Stimulated activated CD4-positive, alpha-beta T cell treated with anti-CD3 and anti-CD28 coated beads, Interleukin-4, amount 100 ng/mL, for 4 hours (primary cell): ENCODE measurements around the gene ATP8A2.

Source experiments
- DNase-seq, 2 experiments: peaks; one replicate each; pipeline ENCODE4 v3.0.0-alpha.2; 2020

Gene ATP8A2

DNA sequence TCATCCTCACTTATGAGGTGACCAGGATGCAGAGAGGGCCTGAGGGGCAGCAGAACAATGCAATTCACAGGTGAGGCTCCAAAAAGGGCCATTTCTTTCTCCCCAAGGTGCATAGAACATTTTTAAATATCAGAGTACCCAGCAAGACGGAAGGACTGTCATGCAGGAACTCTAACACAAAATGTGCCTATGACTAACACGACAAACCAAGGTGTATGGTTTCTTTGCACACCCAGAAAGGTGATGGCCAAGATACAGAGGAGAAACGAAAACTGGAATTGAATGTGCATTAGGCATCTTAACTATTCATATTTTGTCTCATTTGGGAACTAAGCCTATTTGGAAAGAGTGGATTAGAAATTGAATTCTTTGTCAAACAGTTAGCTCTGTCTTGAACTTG lies 650.2 kb downstream of the ATP8A2 start:
- no peak for DNase-seq

DNA sequence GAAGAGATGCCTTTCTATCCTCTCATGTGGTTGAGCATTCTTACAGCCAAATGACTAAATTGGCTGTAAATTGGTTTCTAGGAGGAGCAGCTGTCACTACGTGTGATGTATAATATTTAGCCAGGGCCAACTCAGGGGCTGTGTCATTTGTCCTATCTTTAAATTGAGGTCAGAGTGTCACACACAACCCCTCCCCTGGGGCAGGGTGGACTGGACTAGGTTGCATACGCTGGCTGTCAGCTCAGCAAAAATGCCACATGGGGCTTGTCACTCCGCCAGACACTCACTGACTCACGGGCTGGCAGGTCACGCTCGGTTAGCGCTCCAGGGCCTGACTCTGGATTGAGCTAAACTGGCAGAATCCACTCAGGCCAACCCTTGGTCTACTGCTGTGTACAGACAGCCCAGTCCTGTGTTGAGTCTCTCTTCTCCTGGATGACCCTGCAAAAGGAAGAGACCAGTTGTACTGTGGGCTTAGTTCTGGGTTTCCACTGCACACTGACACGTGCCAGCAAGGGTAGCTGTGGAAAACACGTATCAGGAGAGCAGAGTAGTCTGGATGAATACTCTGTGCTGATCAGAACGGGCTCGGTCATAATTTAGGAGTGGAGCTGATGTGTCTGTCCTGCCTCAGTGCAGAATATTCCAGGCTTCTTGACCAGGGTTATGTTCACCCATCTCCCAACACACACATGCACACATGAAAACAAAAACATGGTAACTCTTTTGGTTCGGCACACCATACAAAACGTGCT lies 650.9 kb downstream of the ATP8A2 start:
- no peak for DNase-seq

DNA sequence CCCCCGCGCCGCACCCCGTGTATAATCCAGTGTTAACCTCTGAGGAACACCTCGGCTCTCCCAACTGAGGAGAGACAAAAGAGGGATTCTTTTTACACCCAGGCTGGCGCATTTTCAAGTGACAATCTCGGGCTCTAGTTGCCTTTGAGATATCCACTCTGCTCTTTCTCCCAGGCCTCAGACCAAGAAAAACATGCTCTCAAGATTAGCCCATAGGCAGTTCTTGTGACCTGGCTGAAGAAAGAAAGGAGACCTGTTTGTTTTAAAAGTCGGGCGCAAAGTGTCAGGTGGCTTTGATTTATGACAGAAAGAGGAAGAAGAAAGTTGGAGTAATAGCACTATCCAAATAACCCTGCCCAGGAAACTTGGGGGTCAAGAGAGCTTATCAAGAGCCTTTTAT lies 652.8 kb downstream of the ATP8A2 start:
- no peak for DNase-seq

DNA sequence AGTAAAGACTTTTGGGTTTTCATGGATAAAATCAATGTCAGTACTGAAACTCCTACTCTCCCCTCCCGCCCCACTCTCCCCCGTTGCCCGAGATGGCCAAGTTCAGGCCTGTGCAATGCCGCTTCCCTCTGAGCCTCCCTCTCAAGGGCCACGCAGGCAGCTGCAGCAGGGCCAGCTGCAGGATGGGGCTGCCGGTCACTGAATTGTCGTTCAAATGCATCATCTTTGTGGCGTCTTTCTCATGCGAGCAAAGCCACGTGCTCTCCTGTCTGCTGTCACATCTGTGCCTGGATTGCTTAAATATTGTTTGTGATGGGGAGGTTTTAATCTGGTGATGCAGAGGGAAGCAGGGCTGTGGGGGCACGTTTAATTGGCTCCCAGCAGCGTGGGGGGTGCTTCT lies 653.4 kb downstream of the ATP8A2 start:
- DNase-seq, result no peak

DNA sequence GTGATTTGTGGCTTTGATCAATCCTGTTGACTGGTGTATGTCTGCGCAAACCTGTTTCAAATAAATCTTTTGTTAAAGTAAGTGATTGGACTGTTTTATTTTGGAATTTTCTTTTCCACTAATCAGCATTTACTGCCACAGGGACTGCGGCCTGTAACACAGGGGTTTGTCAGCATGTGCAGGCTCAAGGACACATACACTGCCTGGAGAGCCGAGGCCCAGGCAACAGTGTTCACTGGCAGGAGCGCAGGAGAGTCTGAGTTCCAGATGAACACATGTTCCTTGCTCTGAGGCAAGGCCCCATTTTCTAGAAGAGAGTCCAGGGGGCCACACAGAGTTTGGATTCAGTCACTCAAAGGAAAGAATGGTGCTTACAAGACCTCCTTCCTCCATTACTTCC lies 654.0 kb downstream of the ATP8A2 start:
- no peak for DNase-seq

DNA sequence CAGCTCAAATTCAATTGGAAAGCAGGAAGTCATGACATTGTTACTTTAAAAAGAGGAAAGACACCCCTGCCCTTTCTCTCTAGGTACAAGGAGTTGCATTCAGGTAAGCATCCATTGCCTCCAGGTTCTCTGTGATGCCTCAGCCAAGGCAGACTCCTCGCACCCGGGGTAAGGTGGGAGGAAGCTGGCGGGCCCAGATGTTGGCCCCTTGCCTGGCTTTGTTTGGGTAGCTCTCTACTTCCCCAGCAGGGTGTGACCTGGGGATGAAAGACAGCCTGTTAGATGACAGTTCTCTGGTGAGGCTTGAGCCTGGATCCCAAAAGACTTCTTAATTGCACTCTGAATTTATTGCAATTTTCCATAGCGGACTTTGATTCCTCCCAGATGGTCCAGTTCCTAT lies 654.4 kb downstream of the ATP8A2 start:
- DNase-seq, result no peak

DNA sequence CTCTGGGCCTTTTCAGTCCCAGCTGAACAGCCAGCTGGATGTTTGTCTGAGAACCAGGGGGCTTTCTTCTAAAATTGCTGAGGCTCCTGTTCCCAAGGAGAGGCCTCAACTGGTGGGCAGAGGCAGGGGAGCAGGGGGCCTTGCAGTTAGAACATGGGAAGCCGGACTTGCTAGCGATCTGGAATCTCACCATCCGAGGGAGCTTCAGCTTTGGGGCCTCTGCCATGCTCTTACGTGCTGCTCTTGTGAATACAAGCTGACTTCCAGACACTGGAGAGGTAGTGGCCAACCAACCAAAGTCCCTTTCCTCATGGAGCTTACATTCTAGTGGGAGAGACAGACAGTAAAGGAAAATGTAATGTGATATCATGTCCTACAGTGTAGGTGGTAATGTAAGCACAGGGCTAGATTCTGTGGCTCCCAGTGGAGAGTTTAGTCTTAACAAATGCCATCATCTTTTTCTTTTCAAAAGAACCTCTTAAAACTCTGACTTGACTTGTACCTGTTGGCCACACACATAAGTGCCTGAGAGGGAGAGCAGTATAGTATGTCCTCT lies 657.9 kb downstream of the ATP8A2 start:
- DNase-seq, result no peak

DNA sequence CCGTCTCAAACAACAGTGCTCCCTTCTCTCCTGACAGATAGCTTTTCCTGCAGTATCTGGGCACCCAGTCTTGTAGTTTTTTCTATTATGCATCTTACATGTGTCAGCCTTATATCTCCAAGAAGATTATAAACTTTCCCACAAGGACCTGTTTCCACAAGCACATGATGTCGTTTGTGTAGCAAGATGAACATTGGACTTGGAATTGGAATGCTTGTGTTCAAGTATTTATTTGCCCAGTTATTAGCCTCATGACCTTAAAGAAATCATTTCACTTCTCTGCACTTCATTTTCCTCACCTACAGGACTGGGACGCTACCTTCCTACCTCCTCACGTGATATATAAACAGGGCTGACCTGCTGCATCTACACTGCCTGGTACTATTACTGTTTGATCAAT lies 658.6 kb downstream of the ATP8A2 start:
- DNase-seq, result no peak

DNA sequence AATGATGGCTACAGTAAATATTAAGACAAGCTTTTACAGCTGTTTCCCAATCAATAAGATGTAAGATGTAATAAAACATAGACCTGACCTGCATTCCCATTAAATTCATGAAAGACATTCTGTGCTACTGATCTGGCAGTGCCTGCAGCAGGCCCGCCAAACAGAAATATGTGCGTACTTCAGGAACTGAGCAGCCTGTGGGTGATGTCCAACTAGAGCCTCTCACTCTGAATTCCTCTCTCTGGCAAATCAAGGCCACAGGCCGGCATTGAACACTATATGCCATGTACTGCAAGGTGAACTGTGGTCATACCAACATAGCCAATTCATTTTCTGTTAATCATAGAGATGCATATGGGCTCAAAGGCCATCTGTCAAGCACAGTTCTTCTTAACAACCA lies 662.2 kb downstream of the ATP8A2 start:
- DNase-seq, result no peak

DNA sequence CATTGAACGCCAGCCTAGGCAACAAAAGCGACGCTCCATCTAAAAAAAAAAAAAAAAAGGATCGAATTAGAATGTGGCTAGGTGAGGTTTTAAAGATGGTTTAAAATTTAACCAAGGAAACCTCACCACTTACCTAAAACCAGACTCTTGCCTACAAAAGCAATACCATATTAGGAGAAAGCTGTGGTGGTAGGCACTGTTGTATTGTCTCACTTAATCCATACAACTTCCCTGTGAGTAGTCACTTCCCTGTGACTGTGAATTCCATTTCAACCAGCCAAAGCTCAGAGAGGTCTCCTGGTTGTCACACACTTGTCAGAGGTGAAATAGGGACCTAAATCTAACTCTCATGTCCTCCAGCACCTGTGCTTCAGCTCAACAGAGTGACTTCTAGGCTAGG lies 664.6 kb downstream of the ATP8A2 start:
- DNase-seq, result no peak

DNA sequence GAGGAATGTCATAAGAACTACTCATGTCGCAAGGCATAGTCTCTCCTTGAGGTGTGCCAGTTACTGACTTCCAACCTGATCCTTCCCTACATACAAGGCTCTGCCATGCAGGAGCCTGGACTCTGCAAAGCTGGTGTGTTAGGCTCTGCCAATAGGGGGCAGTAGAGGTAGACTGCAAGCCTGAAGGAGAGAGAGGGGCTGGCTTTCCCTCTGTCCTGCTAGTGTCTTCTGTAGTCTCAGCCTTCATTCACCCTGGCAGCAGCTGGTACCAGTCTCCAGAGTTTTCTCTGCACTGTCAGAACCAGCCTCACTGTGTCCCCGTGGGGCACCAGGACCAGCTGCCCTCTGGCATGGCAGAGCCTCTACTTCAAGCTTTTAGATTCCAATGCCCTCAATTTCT lies 665.5 kb downstream of the ATP8A2 start:
- DNase-seq, result no peak

DNA sequence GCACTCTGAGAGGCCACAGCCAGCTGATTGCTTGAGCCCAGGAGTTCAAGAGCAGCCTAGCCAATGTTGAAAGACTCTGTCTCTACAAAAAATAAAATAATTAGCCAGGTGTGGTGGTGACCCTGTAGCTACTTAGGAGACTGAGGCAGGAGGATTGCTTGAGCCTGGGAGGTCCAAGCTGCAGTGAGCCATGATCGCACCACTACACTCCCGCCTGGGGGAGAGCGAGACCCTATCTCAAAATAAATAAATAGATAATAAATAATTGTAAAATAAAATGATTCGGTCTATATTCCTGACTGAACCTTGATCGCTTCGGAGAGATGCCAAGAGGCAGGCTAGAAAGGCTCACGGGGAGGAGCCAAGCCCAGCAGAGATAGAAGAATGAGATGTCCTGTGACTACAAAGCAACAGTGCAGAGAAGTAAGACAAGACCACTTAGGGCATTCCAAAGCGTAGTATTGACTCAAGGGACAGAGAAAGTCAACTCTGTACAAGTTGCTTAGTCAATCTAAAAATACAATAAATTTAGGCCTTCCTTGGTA lies 667.2 kb downstream of the ATP8A2 start:
- DNase-seq, result no peak

DNA sequence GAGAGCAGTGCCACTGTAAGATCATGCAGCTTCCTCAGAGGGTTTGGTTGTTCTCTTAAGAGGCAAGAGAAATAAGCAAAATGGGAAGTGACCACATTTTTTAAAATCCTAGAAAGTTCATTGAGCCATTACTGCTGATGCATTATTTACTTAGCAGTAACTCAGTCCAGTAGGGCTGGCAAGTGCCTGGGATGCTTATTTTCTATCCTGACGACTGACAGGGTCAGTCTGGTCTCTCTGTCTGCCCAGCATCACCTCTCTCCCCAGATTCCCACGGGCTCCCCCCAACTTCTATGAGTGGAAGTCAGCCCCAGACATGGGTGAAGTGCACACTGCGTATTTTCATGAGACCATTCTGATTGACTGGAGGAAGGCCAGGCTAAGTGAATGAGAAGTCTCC lies 669.7 kb downstream of the ATP8A2 start:
- DNase-seq, result no peak

DNA sequence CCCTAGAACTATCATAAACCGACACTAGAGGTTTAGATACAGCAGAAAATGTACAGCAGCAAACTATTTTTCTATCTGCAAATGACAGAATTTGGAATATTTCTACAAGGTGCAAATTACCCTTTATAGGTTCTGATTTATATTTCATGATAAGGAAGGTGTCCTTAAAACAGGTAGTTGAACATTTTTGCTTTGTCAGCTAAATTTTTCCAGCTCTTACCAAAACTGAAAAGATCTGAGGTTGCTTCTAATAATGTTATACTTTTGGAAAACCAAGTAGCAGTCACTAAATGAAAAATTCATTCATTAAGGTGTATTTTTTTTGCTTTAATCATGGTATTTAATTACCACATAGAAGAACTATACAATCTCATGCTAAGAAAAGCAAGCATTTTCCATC lies 671.0 kb downstream of the ATP8A2 start:
- DNase-seq, result no peak

DNA sequence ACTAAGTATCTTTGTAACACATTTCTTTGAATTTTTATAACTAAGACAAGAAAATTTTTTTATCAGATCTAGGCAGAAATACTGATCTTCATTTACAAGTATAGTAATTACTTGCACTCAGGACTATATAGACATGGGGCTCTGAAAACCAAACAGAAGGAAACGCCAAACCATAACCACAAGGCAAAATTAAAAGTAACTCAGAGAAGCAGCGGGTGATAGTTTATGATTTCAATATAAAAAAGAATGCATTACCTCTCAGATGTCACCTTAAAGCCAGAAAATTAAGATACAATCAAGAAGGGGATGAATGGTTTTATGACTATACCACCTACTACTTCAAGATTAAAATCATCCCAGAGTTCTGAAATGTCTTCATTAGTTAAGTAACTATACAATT lies 673.4 kb downstream of the ATP8A2 start:
- no peak for DNase-seq

DNA sequence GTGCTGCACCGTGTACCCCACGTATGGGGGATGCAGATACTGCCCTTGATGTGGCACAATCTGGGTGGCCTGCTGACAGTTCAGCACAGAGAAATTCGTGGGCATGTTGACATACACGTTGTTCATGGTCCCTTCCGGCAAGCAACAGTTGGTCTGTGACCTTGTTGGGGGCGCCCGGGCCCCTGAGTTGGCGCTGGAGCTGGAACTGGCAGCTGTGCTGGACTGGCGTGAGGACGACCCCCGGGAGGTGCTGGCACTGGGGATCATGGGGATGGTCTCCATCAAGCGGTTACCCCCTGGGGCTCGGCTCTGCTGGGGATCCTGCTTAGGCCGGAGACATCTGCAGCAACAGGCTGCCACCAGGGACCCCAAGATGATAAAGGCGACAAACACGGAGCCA lies 674.9 kb downstream of the ATP8A2 start:
- DNase-seq, result no peak

DNA sequence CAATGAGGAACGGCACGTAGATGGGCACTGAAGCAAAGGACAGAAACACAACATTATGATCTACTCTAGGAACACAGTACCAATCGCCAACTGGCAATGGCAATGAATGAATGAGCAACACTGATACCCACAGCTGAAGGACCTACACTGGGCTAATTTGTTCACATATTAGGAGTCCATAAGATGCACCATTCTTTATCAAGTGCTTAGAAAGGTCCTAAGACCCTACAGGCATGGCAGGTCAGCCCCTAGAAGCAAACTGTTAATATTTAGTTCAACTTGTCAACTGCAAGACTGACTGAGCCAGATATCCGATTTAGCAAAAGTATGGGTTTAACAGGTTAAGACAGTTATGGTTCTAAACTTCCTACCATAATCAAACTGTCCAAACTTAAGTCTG lies 675.3 kb downstream of the ATP8A2 start:
- no peak for DNase-seq

DNA sequence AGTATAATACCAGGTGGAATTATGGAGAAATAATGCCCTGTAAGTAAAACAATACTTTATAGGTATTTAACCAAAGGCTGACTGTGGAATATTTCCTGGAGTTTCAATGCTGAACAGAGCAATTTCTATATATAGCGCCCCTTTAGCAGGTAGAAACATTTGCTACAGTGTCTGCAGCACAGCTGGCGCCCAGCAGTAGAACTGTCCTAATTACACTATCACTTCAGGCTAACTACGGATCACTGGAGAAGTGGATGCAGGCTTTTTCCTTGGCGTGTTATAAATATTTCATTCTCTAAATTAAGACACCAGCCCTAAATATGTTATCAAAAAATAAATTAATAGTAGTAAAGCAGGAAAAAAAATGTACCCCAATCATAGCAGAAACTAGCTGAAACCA lies 677.0 kb downstream of the ATP8A2 start:
- no peak for DNase-seq

DNA sequence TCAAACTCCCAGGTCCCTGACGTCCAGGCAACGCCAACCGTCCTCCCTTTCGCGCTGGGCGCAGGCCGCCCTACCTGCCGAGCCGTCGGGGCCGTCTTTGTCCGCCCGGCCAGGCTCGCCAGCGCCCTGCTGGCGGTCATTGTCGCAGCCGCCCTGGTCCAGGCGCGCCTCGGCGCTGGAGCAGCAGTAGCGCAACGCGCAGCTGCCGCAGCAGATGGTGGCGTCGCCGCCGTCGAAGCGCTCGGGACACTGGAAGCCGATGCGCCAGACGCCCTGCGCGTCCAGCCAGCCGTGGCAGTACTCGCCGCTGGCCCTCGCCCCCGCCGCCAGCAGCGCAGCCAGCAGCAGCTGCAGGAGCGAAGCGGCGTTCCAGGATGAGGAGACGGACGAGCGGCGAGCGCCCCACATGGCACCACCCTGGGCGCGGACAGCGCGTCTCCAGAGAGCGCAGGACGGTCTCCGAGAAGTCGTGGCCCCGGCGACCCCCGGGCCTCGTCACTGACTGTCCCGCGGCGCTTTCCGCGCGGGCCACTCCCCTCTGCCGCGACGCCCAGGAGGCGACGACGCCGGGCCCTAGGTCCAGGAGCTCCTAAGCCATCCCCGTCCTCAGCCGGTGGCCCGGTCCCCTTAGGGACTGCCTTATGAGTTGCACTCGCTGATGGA lies 678.9 kb downstream of the ATP8A2 start:
- DNase-seq, result no peak

DNA sequence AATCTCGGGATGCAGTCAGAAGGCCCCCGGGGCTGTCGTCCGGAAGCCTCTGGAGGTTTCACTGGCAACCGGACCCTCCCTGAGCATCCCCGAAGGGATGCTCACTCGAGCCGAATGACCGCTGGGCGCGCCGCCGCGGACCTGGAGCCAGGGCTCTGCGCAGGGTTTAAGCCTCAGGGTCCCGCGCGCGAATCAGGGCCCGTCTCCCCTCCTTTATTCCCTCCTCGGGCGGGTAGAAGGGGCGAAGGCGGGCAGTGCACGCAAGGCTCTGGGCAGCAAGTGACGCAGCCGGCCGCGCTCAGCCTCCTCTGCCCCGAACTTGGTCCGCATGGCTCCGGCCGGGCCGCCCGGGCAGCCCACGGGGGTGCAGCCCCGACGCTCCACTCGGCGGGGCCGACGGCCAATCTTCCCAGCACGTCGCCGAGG lies 679.5 kb downstream of the ATP8A2 start:
- DNase-seq, result no peak

DNA sequence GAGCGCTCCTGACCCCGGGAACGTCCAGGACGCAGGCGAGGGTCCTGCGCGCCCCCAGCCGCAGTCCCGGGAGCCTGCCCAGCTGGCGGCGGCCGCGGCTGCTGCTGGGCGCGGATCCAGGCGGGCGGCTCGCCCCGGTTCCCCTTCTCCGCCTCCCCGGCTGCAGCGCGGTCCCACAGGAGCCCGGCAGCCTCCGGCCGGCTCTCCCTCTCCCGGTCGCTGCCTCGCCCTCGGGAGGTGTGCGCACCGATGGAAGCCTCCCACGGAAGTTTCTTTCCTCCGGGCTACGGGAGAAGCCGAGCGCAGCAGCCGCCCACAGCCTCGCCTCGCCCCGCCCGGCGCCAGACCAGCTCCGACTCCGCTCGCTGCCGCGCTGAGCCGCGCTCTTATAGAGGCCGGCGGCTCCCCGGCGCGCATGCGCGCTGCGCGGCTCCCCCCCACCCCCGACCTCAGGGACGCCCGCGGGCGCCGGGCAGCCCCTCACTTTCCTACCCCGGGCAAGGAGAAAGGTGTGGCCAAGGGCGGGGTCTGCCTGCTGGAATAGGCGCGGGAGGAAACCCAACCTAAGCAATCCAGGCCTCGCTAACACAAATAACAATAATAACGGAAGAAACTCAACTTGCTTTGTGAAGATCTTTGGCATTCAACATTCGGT lies 680.0 kb downstream of the ATP8A2 start, which contains the start of gene SHISA2:
TSS of gene SHISA2 (minus strand) at position 360 of the 655 bp plus-strand sequence. CDS start 1,041 bp downstream, outside the sequence.
- DNase-seq, result peak; percentile 19 to 42

DNA sequence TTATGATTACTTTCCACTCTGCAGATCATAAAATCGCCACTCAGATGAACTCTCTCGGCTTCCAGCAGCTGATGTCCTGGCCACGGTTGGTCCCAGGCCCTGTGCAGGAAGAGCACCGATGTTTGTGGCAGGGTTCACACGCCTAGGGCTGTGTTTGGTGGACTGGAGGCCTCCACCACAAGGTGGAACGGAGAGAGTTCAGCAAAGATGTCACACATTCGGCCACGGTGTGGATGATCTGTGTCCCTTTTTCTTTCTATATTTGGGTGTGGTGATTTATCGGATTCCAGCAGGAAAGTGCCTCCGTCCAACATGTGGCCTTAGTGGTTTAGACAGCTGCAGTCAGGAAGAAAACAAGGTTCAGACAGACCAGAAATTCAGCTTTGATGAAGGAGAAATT lies 680.6 kb downstream of the ATP8A2 start:
- DNase-seq, result no peak

DNA sequence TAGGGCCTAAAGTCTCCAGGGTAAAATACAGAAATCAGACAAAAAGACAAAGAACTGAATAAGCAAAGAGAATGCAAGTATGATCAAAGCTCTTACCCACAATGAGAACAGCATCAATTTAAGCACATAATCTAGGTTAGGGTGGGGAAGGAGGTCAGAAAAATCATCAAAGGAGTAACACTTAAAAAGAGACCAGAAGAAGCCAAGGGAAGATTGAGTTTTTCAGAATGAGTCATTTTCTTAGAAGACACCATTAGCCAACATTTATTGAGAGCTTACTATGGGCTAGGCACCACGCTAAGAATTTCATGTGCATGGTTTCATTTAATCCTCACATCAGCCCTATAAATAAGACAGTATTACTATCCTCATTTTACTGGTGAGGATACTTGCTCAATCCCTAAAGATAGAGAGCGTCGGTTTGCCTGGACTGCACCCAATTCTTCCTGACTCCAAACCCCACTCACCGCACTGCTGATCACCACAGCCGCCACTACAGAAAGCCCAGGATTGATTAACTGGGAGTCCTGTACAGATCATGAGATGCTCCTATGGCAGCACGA lies 681.7 kb downstream of the ATP8A2 start:
- no peak for DNase-seq
